GM18520 (cell line): ENCODE data around the gene MIDN.

Experiments used
- ATAC-seq: cut with Tn5 transposase; IDR thresholded peaks from one replicate; pipeline ENCODE4 v1.9.1; 2021; ENCODE audit not compliant: unreplicated experiment

The MIDN gene

DNA sequence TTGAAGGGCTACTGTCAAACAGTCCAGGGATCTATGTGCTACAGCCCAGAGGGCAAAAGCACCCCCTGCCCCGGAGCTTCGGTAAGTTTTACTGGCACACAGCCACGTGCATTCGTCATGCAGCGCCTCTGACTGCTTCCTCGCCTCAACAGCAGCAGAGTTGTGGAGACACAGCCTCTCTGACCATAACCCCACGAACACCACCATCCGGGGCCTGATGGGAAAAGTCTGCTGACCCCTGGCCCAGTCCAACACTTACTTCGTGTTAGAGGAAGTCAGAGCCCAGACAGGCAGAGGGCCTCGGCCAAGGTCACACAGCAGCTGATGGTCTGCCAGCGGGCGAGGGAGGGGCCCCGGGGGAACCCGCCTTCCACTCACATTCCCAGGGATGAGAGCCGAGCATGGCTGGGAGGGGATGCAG, 15.7 kb upstream of the MIDN start:
- ATAC-seq, result no peak

DNA sequence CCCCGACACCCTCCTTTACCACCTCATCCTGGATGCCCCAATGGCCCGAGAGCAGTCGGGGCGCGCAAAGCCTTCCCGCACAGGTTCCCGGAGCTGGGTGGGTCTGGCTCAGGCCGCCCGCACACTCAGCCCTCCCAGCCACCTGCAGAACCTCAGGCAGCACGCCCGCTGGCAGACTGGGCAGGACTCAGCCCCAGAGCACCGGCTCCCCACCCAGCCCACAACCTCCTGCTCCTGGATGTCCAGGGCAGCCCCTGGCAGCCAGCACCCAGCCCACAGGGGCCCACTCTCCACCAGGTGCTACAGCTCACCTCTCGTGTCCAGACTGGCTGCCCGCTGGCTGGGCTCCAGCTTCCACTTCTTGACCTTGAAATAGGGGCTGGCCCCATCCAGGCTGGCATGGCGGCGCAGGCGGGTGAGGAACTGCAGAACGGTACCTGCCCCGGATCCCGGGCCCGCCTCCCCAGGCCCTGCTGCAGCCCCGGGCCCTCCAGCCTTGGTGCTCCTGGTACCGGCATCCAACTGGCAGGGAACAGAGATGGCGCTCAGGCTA, 15.2 kb upstream of the MIDN start:
- ATAC-seq, result no peak

DNA sequence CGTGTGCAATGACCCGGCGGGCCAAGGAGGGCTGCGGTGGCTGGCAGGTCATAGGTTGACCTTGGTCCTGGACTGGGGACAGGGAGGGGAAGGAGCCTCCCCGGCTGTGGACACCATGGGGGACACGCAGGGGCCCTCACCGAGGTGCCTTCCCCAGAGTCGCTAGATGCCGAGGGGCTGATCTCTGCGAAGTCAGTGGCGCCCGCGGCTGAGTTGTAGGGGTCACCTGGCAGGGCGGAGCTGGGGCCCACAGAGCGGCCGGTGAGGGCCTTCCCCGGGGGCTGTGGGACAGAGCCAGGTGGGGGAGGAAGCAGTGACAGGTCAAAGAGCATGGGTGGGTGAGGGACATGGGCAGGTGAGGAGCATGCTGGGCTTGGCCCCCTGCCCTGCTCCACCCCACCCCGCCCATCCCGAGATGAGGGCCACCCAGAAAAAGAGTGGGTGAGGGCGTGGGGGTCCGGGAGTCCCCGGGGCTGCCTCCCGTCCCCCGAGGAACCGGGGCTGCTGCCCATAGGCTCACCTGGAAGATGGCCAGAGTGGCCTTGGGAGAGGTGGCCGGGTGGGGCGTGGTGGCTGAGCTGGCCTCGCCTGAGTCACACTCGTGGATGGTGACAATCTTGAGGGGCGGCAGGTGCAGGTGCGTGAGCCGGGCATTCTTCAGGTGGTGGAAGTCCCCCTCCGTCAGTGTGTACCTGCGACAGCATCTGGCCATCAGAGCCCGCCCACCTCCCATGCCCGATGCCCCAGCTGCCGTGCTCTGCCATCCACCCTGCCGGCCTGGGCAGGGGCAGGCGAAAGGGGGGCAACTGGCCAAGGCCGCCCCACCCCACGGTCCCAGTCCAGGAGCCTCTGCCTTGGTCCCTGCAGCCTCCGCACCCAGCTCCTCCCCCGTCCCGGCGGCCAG, 14.1 kb upstream of the MIDN start:
- ATAC-seq, result no peak

DNA sequence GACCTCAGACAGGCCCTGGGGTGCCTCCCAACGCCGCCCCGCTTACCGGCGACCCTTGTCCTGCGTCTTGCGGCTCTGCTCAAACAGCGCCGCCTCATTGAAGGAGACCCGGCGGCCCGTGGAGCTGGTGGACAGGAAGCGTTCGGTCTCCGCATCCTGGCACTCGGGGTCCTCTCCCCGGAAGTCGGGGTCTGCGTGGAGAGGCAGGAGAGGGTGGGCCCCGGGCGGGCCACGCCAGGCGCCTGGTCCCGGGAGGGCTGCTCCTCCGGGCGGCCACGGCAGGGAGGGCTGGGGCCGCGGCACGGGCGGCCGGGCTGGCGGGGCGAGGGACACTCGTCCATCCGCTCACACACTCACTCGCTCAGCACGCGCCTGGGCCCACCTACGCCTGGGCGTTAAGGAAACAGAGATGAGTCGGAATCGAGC, 13.4 kb upstream of the MIDN start:
- ATAC-seq, result no peak

DNA sequence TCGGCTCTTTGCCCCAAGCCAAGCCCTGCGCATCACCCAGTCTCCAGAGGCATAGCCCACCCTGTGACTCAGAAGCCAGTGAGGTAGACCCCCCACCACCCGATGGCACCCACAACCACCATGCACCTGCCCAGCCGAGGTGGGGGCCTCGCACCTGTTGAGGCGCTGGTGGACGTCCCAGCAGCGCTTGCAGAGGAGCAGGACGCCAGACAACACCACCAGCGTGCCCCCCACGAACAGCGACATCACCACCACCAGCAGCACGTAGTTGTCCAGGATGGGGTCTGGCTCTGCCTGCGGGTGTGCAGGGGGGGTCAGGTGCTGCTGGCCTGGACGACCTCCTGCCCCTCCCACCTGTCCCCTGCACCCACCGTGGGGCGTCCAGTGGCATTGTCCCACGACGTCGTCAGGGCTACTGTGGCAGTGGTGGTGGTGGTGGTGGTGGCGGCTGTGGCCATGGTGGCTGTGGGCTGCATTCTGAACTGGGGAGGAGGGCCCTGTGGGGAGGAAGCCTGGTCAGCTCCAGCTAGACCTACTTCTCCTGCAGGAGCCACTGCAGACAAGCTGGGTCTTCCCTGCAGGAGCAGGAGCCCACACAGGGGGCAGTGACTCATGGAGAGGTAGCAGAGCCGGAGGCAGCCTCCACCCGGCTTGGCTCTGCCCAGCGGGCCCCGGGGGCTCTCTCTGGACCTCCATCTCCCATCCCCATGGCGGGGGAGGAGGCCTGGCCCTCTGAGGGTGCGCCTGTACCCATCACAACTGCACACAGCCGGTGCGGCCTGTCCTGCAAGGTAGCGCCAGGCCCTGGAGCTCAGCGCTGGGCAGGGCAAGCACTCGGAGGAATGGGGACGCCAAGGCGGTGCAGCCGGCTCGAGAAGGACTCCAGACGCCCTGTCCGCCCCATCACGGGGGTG, 12.5 kb upstream of the MIDN start:
- ATAC-seq, result no peak

DNA sequence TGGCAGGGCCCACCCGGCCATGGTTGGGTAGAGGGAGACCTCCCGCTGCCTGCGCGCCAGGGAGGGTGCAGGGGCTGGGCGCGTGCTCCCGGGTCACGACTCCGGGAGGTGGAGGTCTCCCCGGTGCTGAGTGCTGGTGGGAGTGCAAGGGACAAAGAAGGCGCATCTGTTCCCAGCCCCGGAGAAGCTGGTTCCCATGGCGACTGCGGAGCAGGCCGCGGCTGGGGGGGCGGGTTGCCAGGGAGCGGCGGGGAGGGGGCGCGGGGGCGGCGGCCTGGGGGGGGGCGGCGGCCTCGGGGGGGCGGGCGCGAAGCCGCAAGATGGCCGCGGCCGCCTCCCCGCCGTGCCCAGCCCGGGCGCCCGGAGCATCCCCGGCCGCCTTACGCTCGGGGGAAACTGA, 11.8 kb upstream of the MIDN start:
- no peak for ATAC-seq

DNA sequence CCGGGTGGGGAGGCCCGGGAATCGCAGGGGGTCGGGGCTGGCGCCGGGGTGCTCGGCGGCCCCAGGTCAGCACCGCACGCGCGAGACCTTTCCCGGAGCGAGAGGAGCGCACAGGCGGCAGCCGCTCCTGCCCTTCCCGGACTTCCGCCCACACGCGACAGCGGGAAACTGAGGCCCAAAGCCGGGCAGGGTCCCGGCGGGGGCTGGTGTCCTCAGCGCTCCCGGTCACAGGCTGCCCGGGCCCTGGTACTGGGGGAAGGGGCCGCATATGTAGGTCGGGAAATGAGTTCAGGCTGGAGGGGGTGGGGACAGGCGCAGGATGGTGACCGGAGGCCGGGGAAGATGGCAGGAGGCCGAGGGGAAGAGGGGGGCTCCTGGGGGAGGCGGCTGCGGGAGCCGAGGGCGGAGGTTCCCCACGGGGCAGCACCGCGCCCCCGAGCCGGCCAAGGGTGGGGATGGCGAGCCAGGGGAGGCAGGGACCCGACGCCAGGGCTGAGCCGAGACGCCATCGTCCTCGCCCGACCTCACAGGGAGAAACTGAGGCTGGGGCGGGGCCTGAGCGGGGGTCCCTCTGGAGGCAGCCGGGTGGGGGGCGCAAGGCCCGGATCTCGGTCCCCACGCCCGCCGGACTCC, 11.2 kb upstream of the MIDN start:
- no peak for ATAC-seq

DNA sequence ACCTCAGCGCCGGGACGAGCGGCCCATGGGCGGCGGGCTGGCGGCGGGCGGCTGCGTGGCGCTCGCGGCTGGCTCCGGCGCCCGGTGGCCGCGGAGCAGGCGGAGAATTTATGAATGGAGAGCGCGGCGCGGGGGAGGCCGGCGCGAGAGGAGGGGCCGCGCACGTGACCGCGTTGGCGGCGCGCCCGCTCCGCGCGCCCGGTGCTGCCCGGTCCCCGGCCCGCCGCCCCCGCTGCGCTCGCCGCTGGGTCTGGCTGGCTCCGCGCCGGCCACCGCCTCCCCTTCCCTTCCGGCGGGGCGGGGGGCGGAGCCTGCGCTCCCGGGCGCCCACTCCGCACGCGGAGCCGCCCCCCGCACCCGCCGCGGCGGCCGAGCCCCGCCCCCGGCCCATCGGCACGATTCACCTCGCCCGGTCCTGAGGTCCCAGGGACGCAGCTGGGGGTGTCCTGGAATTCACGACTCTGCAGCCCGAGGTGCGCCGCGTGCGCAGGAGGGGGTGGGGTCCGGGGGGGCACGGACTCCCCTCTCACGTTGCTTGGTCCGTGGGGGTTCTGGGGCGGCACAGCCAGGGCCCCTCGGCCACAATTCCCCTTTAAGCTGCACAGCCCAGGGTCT, 10.5 kb upstream of the MIDN start, which contains the start of gene CBARP:
Gene CBARP, minus strand, starts transcription at position 252 of the 615 bp plus-strand sequence. CDS start 1,905 bp downstream, outside the sequence.
- ATAC-seq, result no peak

DNA sequence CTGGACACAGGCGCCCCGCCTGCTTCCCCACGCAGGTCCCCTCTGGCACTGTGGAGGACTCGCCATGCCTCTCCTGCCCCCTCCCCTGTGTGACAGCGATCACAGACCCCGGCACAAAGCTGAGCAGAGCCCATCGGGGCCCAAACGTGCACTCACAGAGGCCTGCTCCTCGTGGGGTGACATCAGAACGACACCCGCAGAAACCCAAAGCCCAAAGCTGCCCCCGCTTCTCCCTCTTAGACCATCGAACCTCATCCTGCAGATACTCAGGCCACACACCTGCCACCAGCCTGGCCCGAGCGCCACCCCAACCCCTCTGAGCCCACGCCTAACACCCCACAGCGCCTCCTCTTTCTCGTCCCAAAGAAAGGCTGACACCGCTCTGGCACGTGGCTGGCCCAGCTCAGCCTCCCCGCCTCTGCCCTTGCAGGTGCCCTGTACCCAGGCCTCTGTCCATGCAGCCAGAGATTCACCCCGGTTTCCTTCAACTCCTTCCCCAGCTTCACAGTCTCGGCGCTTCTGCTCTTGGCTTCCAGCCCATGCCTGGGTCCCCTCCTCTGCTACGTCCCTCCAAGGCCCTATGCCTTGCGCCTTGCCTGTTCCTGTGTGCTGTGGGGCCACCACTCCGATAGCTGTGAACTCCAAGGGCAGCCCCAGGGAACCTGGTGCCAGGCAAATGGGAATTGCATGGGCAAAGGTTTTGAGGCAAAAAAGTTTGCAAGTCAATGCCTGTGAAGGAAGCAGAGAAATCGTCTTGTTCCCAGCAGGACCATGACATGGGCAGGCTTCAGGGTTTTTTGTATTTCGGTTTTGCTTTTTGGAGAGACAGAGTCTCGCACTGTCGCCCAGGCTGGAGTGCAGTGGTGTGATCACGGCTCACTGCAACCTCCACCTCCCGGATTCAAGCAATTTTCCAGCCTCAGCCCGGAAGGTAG, 9.7 kb upstream of the MIDN start:
- ATAC-seq, result no peak

DNA sequence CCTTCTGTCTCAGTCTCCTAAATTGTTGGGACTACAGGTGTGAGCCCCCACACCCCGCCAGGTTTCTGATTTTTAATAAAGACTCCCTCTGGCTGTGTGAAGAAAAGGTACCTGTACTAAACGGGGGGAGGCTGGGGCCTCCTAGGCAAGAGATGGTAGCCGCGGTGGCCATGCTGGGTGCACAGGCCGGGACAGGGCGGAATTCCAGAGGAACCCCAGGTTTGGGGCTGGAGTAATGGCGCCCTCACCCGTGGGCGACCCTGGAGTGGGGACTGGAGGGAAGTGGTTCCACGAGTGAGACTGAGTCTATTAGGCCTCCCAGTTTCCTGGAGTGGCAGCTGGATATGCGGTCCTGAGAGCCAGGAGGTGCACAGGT, 9.0 kb upstream of the MIDN start:
- ATAC-seq, result no peak

DNA sequence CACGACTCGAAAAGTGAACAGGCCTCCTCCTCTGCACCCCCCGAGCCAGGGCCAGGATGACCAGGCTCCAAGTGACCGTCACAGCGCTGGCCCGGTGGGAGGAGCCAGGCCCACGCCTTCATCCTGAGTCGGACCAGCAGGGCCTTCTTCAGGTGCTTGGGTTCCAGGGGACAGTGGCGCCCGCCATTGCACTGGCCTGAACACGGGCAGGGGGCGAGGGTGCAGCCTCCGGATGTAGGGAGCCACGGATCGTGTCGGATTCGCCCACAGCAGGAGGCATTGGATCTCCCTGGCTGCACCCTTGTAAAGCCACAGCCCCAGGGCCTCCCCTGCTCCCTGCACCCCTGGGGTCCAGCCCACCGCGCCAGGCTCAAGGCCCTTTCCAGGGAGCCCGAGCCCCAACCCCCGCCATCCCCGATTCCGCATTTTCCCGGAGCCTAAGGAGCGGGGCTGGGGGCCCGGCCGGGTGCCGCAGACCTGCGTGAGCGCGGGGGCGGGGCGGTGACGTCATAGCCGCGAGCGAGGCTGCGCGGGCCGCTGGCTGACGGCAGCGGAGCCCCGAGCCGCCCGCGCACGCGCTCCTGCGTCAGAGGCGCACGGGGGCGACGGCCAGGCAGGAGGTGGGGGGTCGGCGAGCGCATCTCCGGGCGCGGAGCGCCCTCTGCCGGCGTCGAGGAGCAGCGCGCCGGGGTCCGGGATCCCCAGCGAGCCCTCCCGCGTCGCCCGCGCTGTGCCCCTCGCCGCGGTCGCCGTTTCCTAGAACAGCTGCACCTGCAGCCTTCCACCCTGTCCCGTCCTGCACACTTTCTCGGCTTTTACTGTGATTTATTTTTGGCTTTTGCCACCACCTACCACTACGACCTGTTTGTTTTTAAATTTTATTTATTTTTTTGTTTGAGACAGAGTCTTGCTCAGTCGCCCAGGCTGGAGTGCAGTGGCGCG, 8.3 kb upstream of the MIDN start:
- peak; percentile 28 for ATAC-seq

DNA sequence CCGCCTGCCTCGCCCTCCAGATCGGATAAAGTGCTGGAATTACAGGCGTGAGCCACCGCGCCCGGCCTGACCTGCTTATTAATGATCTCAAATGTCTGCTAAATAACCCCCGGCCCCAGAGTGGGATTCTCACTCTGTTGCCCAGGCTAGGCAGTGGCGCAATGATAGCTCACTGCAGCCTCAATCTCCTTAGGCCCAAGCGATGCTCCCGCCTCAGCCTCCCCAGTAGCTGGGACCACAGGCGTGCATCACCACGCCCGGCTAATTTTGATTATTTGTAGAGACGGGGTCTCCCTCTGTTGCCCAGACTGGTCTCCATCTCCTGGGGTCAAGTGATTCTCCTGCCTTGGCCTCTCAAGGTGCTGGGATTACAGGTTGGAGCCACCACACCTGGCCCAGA, 7.5 kb upstream of the MIDN start:
- no peak for ATAC-seq

DNA sequence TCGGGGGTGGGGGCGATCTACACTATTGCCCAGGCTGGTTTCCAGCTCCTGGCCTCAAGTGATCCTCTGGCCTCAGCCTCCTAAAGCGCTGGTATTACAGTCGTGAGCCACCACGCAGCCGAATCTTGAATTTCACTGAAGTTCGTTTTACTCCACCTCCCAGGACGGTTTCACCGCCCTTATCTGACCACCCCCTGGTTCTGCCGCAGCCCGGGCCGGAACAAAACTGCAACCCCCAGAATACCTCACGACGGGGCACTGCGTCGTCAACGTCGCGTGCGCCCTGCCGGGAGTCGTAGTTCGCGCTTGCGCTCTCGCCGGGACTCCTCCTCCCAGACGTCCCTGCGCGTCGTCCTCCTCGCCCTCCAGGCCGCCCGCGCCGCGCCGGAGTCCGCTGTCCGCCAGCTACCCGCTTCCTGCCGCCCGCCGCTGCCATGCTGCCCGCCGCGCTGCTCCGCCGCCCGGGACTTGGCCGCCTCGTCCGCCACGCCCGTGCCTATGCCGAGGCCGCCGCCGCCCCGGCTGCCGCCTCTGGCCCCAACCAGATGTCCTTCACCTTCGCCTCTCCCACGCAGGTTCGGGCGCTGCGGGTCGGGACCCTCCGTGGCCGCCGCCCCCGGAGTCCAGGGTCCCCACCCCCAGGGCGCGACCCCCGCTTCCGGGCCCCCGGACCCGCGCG, 6.8 kb upstream of the MIDN start, which contains the start of gene ATP5F1D:
Gene ATP5F1D, plus strand, starts transcription at position 335 of the 679 bp plus-strand sequence. Its CDS starts 100 bp downstream, at position 435.
- peak; percentile 39 for ATAC-seq

DNA sequence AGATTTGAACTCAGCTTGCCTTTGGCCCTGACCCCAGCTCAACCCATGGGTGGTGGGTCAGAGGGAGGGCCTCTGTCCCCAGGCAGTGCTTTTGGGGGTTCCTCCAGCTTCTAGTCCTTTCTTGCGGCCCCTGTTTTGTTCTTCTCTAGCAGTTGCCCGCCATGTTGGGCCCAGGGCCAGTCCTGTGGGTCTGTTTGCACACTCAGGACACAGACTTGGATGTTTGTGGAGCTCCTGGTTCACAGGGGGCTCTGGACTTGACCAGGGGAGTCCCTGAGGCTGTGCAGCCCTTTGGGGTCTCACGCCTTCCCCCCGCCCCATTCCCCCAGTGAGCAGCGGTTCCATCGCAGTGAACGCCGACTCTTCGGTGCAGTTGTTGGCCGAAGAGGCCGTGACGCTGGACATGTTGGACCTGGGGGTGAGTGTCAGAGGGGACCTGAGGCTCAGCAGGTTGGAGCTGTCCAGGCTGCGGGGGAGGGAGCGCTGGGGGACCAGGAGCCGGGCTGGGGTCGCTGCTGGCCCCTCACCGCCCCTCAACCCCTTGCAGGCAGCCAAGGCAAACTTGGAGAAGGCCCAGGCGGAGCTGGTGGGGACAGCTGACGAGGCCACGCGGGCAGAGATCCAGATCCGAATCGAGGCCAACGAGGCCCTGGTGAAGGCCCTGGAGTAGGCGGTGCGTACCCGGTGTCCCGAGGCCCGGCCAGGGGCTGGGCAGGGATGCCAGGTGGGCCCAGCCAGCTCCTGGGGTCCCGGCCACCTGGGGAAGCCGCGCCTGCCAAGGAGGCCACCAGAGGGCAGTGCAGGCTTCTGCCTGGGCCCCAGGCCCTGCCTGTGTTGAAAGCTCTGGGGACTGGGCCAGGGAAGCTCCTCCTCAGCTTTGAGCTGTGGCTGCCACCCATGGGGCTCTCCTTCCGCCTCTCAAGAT, 4.4 kb upstream of the MIDN start:
- no peak for ATAC-seq

DNA sequence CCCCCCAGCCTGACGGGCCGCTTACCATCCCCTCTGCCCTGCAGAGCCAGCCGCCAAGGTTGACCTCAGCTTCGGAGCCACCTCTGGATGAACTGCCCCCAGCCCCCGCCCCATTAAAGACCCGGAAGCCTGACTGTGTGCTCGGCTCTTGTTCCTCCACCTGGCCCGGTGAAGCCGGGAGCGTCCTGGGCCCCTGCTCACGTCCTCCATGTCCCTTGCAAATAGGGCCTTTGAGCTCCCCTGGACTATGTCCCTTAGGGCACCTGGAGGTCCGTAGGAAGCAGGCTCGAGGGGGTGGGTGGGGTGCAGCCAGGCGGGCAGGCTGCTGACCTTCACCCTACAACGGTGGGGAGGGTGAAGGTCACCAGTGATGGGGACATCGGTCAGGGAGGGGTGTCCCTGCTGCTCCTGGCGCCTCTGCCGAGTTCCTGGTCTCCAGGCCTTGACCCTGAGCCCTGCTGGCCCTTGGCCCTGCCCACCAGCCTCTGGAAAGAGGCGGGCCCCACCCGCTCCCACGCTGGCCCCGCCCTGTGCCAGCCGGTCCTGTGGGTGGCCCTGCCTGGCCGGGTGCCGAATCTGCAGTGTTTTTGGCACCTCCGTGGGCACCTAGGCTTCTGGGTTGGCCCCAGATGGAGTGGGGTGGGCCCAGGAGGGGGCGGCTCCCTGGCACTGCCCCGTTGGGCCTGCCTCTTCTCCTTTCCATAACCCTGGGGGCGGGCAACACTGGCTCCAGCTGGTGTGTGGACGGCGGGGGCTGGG, 3.5 kb upstream of the MIDN start:
- ATAC-seq, result no peak
